PC-3 (cell line): ENCODE measurements around the gene DMD. TPM values are rescaled to one million over a fixed set of nuclear protein-coding genes. Genes with fewer than 3 reads are reported as not detected.

ENCODE experiments used
- ATAC-seq: fragments of 200-7000 bp; cut with Tn5 transposase; 2 replicates; pipeline ENCODE4 v1.9.1; 2020; ENCODE audit warnings: mild to moderate bottlenecking, moderate library complexity
- BruUV-seq: library from RNA; stranded (reverse); fragments of 400-500 nt; replicated peaks from 2 replicates; lab custom pipeline; 2021; lab: Mats Ljungman, UMichigan
- CTCF ChIA-PET: fragments of 300-600 bp; sonication (Branson Sonifier 250); formaldehyde crosslinking; loops from one replicate; lab custom pipeline; 2022; ENCODE audit warnings: antibody characterized with exemption; lab: Charles Lee
- POLR2A ChIA-PET: fragments of 300-600 bp; sonication (Branson Sonifier 250); formaldehyde crosslinking; loops from one replicate; lab custom pipeline; 2022; ENCODE audit warnings: antibody characterized with exemption; ENCODE audit not compliant: unreplicated experiment; lab: Charles Lee
- DNase-seq: peaks from one replicate; pipeline ENCODE4 v3.0.0-alpha.2; 2015
- H2AFZ ChIP-seq: fragments of 300-600 bp; sonication (generic); 2 replicates; pipeline ENCODE4 v1.6.0; 2016; ENCODE audit warnings: antibody characterized with exemption, low read length
- H3F3A ChIP-seq: fragments of 300-600 bp; sonication (generic); one replicate; pipeline ENCODE4 v1.6.0; 2017; ENCODE audit warnings: antibody characterized with exemption, low read length, control low read depth, mild to moderate bottlenecking; ENCODE audit not compliant: unreplicated experiment
- H3K27ac ChIP-seq: fragments of 300-600 bp; sonication (generic); 2 replicates; pipeline ENCODE4 v1.5.1; 2016; ENCODE audit warnings: mild to moderate bottlenecking, low read length
- H3K27me3 ChIP-seq: fragments of 300-600 bp; sonication (generic); 2 replicates; pipeline ENCODE4 v1.6.1; 2016; ENCODE audit warnings: low read length, mixed read lengths
- H3K36me3 ChIP-seq: fragments of 300-600 bp; sonication (generic); 2 replicates; pipeline ENCODE4 v1.6.1; 2016; ENCODE audit warnings: low read depth, mixed run types, low read length, mixed read lengths
- H3K4me1 ChIP-seq: fragments of 300-600 bp; sonication (generic); 2 replicates; pipeline ENCODE4 v1.5.1; 2016; ENCODE audit warnings: low read length; ENCODE audit not compliant: insufficient read depth
- H3K4me2 ChIP-seq: fragments of 300-600 bp; sonication (generic); 2 replicates; pipeline ENCODE4 v1.6.0; 2016; ENCODE audit warnings: low read length
- H3K4me3 ChIP-seq: fragments of 300-600 bp; sonication (generic); 2 replicates; pipeline ENCODE4 v1.5.1; 2016; ENCODE audit warnings: mild to moderate bottlenecking, low read length, mixed read lengths
- H3K79me2 ChIP-seq: fragments of 300-600 bp; sonication (generic); 2 replicates; pipeline ENCODE4 v1.6.1; 2017; ENCODE audit warnings: low read length, mixed read lengths
- H3K9ac ChIP-seq: fragments of 300-600 bp; sonication (generic); 2 replicates; pipeline ENCODE4 v1.6.0; 2016; ENCODE audit warnings: mild to moderate bottlenecking, low read length
- H3K9me2 ChIP-seq: fragments of 300-600 bp; sonication (generic); replicated peaks from 2 replicates; pipeline ENCODE4 v1.6.1; 2016; ENCODE audit warnings: mixed run types, low read length, mixed read lengths
- H3K9me3 ChIP-seq: fragments of 300-600 bp; sonication (generic); 2 replicates; pipeline ENCODE4 v1.6.1; 2016; ENCODE audit warnings: low read length, mixed read lengths
- H4K20me1 ChIP-seq: fragments of 300-600 bp; sonication (generic); 2 replicates; pipeline ENCODE4 v1.6.1; 2016; ENCODE audit warnings: low read length, mixed read lengths
- EZH2 ChIP-seq: fragments of 300-600 bp; sonication (generic); IDR thresholded peaks from one replicate; pipeline ENCODE4 v1.6.1; 2017; ENCODE audit warnings: antibody characterized with exemption, mild to moderate bottlenecking, low read length; ENCODE audit not compliant: unreplicated experiment
- EZH2phosphoT487 ChIP-seq: fragments of 300-600 bp; sonication (generic); IDR thresholded peaks from 2 replicates; pipeline ENCODE4 v1.6.1; 2018; ENCODE audit warnings: mild to moderate bottlenecking, antibody characterized with exemption, low read length, borderline replicate concordance
- intact Hi-C: fragments of 100-400 bp; cut with micrococcal nuclease; formaldehyde crosslinking; loops from 2 replicates; pipeline ENCODE4 v1.9.0; 2023
- total RNA-seq: library from RNA; depleted of rRNA; stranded (reverse); fragments of >200 nt; gene quantifications from 2 replicates; pipeline ENCODE4 v1.2.3, GENCODE V29; 2014
- TF ChIP-seq, protein P1 (sequence below): fragments of 300-600 bp; sonication (generic); conservative IDR thresholded peaks from 2 replicates; pipeline ENCODE4 v1.5.1; 2017; ENCODE audit warnings: antibody characterized with exemption, low read depth, mild to moderate bottlenecking, low read length

DMD gene
- total RNA-seq, 1 experiment from 2014 or later, result not detected

DNA sequence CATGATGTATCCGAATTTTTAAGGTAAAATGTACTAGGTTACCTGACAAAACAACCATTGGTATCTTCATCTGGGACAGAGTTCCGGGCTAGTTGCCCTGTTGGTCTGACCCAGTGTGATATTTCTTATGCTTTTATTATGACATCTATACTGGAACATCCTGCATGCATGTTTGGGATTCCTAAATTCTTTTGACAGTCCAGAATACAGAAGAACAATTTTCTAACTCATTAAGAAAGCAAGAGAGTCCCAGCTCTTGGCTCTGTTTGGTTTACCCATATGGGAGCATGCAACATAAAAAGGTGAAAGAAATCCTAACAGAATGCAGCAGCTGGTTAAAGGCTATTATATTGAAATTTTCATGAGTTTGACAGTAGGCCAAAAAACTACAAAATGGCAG, 1891.8 kb downstream of the DMD start:
- no peaks in the 10 kb centered on the region for H3K36me3 ChIP-seq
- no peak for ATAC-seq
- CTCF ChIA-PET, result no interaction called here
- no peaks in the 10 kb centered on the region for H3K9me3 ChIP-seq
- H3K27me3 ChIP-seq, result no peaks in the 10 kb centered on the region
- H3K4me3 ChIP-seq, result no peak overlapping the region
- H3K4me1 ChIP-seq, result no peaks in the 10 kb centered on the region
- no TSS peak for BruUV-seq
- H4K20me1 ChIP-seq, result no peaks in the 10 kb centered on the region
- H3K9ac ChIP-seq, result no peak overlapping the region
- no peak overlapping the region for H3K4me2 ChIP-seq
- TF ChIP-seq EZH2phosphoT487 (no peak), EZH2 (no peak)
- TF ChIP-seq, protein P1, sequence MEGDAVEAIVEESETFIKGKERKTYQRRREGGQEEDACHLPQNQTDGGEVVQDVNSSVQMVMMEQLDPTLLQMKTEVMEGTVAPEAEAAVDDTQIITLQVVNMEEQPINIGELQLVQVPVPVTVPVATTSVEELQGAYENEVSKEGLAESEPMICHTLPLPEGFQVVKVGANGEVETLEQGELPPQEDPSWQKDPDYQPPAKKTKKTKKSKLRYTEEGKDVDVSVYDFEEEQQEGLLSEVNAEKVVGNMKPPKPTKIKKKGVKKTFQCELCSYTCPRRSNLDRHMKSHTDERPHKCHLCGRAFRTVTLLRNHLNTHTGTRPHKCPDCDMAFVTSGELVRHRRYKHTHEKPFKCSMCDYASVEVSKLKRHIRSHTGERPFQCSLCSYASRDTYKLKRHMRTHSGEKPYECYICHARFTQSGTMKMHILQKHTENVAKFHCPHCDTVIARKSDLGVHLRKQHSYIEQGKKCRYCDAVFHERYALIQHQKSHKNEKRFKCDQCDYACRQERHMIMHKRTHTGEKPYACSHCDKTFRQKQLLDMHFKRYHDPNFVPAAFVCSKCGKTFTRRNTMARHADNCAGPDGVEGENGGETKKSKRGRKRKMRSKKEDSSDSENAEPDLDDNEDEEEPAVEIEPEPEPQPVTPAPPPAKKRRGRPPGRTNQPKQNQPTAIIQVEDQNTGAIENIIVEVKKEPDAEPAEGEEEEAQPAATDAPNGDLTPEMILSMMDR, result no peak
- no peaks in the 10 kb centered on the region for H3K79me2 ChIP-seq
- H2AFZ ChIP-seq, result no peak overlapping the region
- DNase-seq, result no peak
- H3K27ac ChIP-seq, result no peak overlapping the region
- no peaks in the 10 kb centered on the region for H3K9me2 ChIP-seq
- H3F3A ChIP-seq, result no peaks in the 10 kb centered on the region
- POLR2A ChIA-PET, result no interaction called here
- intact Hi-C loops, result no loop called here

DNA sequence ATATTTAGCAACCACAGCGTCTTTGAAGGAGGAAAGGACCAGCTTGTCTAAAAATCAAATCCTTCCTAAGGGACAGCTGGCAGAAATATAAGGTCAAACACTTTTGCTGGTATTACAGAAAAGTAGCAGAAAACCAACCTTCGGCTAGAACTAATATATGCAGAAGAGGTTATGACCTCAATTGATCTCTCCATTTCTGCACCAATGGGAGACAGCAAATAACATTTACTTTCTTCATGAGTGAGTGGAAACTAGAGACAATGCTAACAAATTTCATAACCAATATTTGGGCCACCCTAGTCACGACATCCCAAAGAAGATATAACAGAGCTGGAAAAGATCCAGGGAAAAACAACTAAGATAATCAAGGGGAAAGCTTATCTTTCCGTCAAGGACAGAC, 1892.5 kb downstream of the DMD start:
- H3K4me2 ChIP-seq, result no peak overlapping the region

GRCh38 chrX:31316340-31316991, 1894.9 kb downstream of the DMD start:
- CTCF ChIA-PET, result no interaction called here
- ATAC-seq, result no peak
- TF ChIP-seq EZH2phosphoT487, result no peak
- TF ChIP-seq, protein P1, result no peak
- no peak for TF ChIP-seq EZH2
- no peaks in the 10 kb centered on the region for H3K9me3 ChIP-seq
- no peak overlapping the region for H2AFZ ChIP-seq
- H3K4me1 ChIP-seq, result no peaks in the 10 kb centered on the region
- no peak overlapping the region for H3K9ac ChIP-seq
- H3K36me3 ChIP-seq, result no peaks in the 10 kb centered on the region
- H3K4me2 ChIP-seq, result no peak overlapping the region
- no peak for DNase-seq
- no peaks in the 10 kb centered on the region for H3F3A ChIP-seq
- no peaks in the 10 kb centered on the region for H3K9me2 ChIP-seq
- H3K4me3 ChIP-seq, result no peak overlapping the region
- no peaks in the 10 kb centered on the region for H3K27me3 ChIP-seq
- POLR2A ChIA-PET, result no interaction called here
- BruUV-seq, result no TSS peak
- no peaks in the 10 kb centered on the region for H4K20me1 ChIP-seq
- no peaks in the 10 kb centered on the region for H3K79me2 ChIP-seq
- H3K27ac ChIP-seq, result no peak overlapping the region
- intact Hi-C loops, result no loop called here

More for the DNA sequence above, 1892.5 kb downstream of the DMD start:
- Histone ChIP-seq H3K9me2 (no peaks in the 10 kb centered on the region), H3K4me3 (no peak overlapping the region), H3F3A (no peaks in the 10 kb centered on the region), H3K27ac (no peak overlapping the region), H3K9ac (no peak overlapping the region), H3K9me3 (no peaks in the 10 kb centered on the region), H3K4me1 (no peaks in the 10 kb centered on the region), H3K79me2 (no peaks in the 10 kb centered on the region), H3K36me3 (no peaks in the 10 kb centered on the region), H2AFZ (no peak overlapping the region), H4K20me1 (no peaks in the 10 kb centered on the region), H3K27me3 (no peaks in the 10 kb centered on the region)
- no TSS peak for BruUV-seq
- ChIA-PET POLR2A (no interaction called here), CTCF (no interaction called here)
- DNase-seq (no peak), ATAC-seq (no peak)
- intact Hi-C loops, result no loop called here
- TF ChIP-seq, protein P1, result no peak
- TF ChIP-seq EZH2 (no peak), EZH2phosphoT487 (no peak)
